SU-DHL-6 (cell line): ENCODE results near the gene PKD1L1.

Source experiments
- H2AFZ ChIP-seq: fragments of 200-600 bp; sonication (generic); 2 replicates; pipeline ENCODE4 v1.6.1; 2014; ENCODE audit warnings: low read depth, mild to moderate bottlenecking, moderate library complexity, mixed read lengths, antibody characterized with exemption, low read length; ENCODE audit not compliant: severe bottlenecking
- H3F3A ChIP-seq: fragments of 200-600 bp; shearing (Covaris generic); 2 replicates; pipeline ENCODE4 v1.6.0; 2016; ENCODE audit warnings: antibody characterized with exemption, mild to moderate bottlenecking; ENCODE audit not compliant: insufficient read depth
- H3K27ac ChIP-seq: fragments of 200-600 bp; sonication (generic); 2 replicates; pipeline ENCODE4 v1.5.1; 2016; ENCODE audit warnings: low read depth, mild to moderate bottlenecking, low read length, moderate library complexity, mixed read lengths
- H3K27me3 ChIP-seq: fragments of 200-600 bp; sonication (generic), shearing (Covaris generic); 2 replicates; pipeline ENCODE4 v1.6.0; 2014; ENCODE audit warnings: mild to moderate bottlenecking, low read length
- H3K36me3 ChIP-seq: fragments of 200-600 bp; sonication (generic); 2 replicates; pipeline ENCODE4 v1.6.1; 2014; ENCODE audit warnings: mild to moderate bottlenecking, low read length, mixed read lengths
- H3K4me2 ChIP-seq: fragments of 300-600, 200-600 bp; shearing (Covaris generic), sonication (generic); 2 replicates; pipeline ENCODE4 v1.6.0; 2014; ENCODE audit warnings: low read length, low read depth, mild to moderate bottlenecking; ENCODE audit not compliant: poor library complexity, severe bottlenecking
- H3K4me3 ChIP-seq: fragments of 200-600 bp; sonication (generic); 2 replicates; pipeline ENCODE4 v1.5.1; 2014; ENCODE audit warnings: antibody characterized with exemption, low read length, mild to moderate bottlenecking, mixed read lengths; ENCODE audit not compliant: insufficient read depth, poor library complexity, severe bottlenecking
- H3K79me2 ChIP-seq: fragments of 200-600 bp; sonication (generic); 2 replicates; pipeline ENCODE4 v1.6.1; 2014; ENCODE audit warnings: mild to moderate bottlenecking, low read length, moderate library complexity; ENCODE audit not compliant: insufficient read depth
- H3K9ac ChIP-seq: fragments of 200-600 bp; sonication (generic); 2 replicates; pipeline ENCODE4 v1.7.0; 2014; ENCODE audit warnings: mild to moderate bottlenecking, low read length
- H3K9me2 ChIP-seq: fragments of 200-600 bp; sonication (generic); replicated peaks from 2 replicates; pipeline ENCODE4 v1.6.1; 2014; ENCODE audit warnings: low read length; ENCODE audit not compliant: insufficient read depth
- H3K9me3 ChIP-seq: fragments of 200-600 bp; sonication (generic); 2 replicates; pipeline ENCODE4 v1.6.1; 2014; ENCODE audit warnings: low read length, mixed read lengths; ENCODE audit not compliant: insufficient read depth
- H4K20me1 ChIP-seq: fragments of 200-600 bp; sonication (generic); 2 replicates; pipeline ENCODE4 v1.6.1; 2014; ENCODE audit warnings: low read depth, mild to moderate bottlenecking, antibody characterized with exemption, low read length, moderate library complexity, mixed read lengths
- CTCF ChIP-seq: fragments of 200-600 bp; sonication (generic); IDR thresholded peaks from one replicate; pipeline ENCODE4 v1.5.1; 2017; ENCODE audit warnings: antibody characterized with exemption, mild to moderate bottlenecking, low read length, moderate library complexity; ENCODE audit not compliant: insufficient read depth, poor library complexity, severe bottlenecking
- EZH2phosphoT487 ChIP-seq: fragments of 200-600 bp; sonication (generic), shearing (Covaris generic); conservative IDR thresholded peaks from 2 replicates; pipeline ENCODE4 v1.6.1; 2018; ENCODE audit warnings: mild to moderate bottlenecking, antibody characterized with exemption, low read length, moderate library complexity, mixed read lengths

Gene PKD1L1

GRCh38 chr7:47818796-47819606 lies 129.3 kb downstream of the PKD1L1 start:
- TF ChIP-seq CTCF: peak; percentile 100
- no peak for TF ChIP-seq EZH2phosphoT487
- Histone ChIP-seq H3K9me2 (no peaks in the 10 kb centered on the region), H3K27ac (no peak overlapping the region), H3F3A (no peaks in the 10 kb centered on the region), H3K27me3 (no peaks in the 10 kb centered on the region), H3K4me2 (no peak overlapping the region), H3K79me2 (no peaks in the 10 kb centered on the region), H2AFZ (no peak overlapping the region), H3K9ac (no peak overlapping the region), H3K4me3 (no peak overlapping the region), H3K9me3 (no peaks in the 10 kb centered on the region), H4K20me1 (no peaks in the 10 kb centered on the region), H3K36me3 (no peaks in the 10 kb centered on the region)

- Histone ChIP-seq H4K20me1 (no peaks in the 10 kb centered on the region), H3K36me3 (no peaks in the 10 kb centered on the region), H3K9ac (no peak overlapping the region), H3K27me3 (no peaks in the 10 kb centered on the region), H3K27ac (no peak overlapping the region), H3K9me2 (no peaks in the 10 kb centered on the region), H3K4me2 (no peak overlapping the region), H3K4me3 (no peak overlapping the region), H3F3A (no peaks in the 10 kb centered on the region), H2AFZ (peak overlapping the region; percentile 15), H3K9me3 (no peaks in the 10 kb centered on the region), H3K79me2 (no peaks in the 10 kb centered on the region)
- TF ChIP-seq EZH2phosphoT487 (no peak), CTCF (no peak)
Measured at GRCh38 chr7:47817917-47818316, 130.3 kb downstream of the PKD1L1 start.

GRCh38 chr7:47816647-47817046 lies 131.6 kb downstream of the PKD1L1 start:
- H3K27ac ChIP-seq: no peak overlapping the region

More at GRCh38 chr7:47816647-47817046, 131.6 kb downstream of the PKD1L1 start:
- no peaks in the 10 kb centered on the region for H3K79me2 ChIP-seq
- H3K4me2 ChIP-seq: no peak overlapping the region
- H3K9me2 ChIP-seq: no peaks in the 10 kb centered on the region
- H3F3A ChIP-seq: no peaks in the 10 kb centered on the region
- H2AFZ ChIP-seq: no peak overlapping the region
- no peaks in the 10 kb centered on the region for H3K9me3 ChIP-seq
- no peaks in the 10 kb centered on the region for H4K20me1 ChIP-seq
- H3K36me3 ChIP-seq: no peaks in the 10 kb centered on the region
- H3K4me3 ChIP-seq: no peak overlapping the region
- no peaks in the 10 kb centered on the region for H3K27me3 ChIP-seq
- TF ChIP-seq EZH2phosphoT487 (no peak), CTCF (no peak)
- H3K9ac ChIP-seq: no peak overlapping the region
